Measurements from ENCODE around the gene GALM.
"Not testable (repeated sequence)": the region's sequence is repeated elsewhere in the genome, so short reads cannot be mapped to it uniquely, and the experiment has no call there.

Gene GALM

DNA sequence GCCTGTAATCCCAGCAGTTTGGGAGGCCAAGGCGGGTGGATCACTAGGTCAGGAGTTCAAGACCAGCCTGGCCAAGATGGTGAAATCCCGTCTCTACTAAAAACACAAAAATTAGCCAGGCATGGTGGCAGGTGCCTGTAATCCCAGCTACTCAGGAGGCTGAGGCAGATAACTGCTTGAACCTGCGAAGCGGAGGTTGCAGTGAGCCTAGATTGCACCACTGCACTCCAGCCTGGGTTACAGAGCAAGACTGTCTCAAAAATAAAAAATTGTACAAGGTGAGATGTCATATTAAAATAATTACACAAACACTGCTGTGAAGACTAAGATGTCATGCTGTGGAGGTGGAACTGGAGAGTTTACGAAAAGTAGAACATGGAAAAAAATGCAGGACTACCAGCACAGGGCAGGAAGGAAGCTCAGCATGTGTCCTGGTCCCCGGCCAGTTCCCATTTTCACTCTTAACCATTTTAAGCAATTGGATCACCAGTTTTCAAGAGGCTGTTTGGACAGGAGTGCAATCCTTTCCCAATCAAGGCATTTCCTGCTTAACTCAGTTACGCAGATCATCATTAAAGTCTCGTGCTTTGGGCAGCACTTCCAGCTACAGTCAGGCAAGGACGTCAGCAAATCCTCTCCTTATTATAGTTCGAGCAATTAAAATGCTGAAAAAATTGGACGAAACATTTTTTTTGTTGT lies 71.2 kb downstream of the GALM start:
- H3K36me3 Mint-ChIP-seq (ENCODE audit: low read depth): peaks cover 46% of the 10 kb centered on the region
- H3K9me3 Mint-ChIP-seq; DNase-seq (ENCODE audit: low spot score); H3K4me3 Mint-ChIP-seq; H3K27ac Mint-ChIP-seq; H3K27me3 Mint-ChIP-seq (ENCODE audit: low read depth): not testable (repeated sequence)
- peaks cover 12% of the 10 kb centered on the region for H3K4me1 Mint-ChIP-seq (ENCODE audit: low read depth)

DNA sequence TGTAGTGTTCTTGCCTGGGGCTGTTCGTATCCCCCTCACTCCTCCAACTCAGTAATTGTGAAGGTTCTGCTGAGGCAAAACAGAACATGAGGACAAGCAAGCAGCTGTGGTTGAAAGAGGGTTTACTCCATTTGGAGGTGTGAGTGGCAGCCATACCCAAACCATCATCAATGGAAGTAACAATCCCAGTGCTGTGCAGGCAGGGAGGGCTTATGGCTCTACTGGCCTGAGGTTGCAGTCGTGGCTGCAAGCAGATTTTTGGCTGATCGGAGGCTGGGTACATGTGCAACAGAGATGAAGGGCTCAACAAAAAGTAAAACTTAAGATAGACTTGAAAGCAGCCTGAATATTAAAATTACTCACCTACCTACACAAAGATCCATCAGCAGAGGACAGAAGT lies 72.0 kb downstream of the GALM start:
- H3K36me3 Mint-ChIP-seq (ENCODE audit: low read depth): peaks cover 46% of the 10 kb centered on the region
- no peak overlapping the region for H3K27ac Mint-ChIP-seq

DNA sequence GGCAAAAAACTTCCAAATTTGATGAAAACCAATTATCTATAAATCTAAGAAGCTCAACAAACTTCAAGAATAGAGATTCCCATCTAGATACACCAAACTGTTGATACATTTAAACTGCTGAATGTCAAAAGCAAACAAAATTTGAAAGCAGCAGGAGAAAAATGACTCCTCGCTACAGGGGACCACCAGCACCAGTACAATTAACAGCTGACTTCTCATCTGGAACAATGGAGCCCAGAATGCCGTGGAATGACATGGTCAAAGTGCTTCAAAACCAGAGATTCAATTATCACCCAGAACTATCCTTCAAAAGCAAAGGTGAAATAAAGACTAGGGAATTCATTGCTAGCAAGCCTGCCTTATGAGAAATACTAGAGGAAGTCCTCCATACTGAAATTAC lies 73.6 kb downstream of the GALM start:
- no peak for DNase-seq (ENCODE audit: low spot score)
- Mint-ChIP-seq H3K9me3 (no peaks in the 10 kb centered on the region), H3K27ac (peak overlapping the region; percentile 65), H3K27me3 (ENCODE audit: low read depth) (no peaks in the 10 kb centered on the region), H3K36me3 (ENCODE audit: low read depth) (peaks cover 48% of the 10 kb centered on the region), H3K4me1 (ENCODE audit: low read depth) (peaks cover 14% of the 10 kb centered on the region), H3K4me3 (no peak overlapping the region)

More for the DNA sequence above, 72.0 kb downstream of the GALM start:
- Mint-ChIP-seq H3K9me3 (no peaks in the 10 kb centered on the region), H3K4me1 (ENCODE audit: low read depth) (peaks cover 12% of the 10 kb centered on the region), H3K4me3 (no peak overlapping the region), H3K27me3 (ENCODE audit: low read depth) (no peaks in the 10 kb centered on the region)
- no peak for DNase-seq (ENCODE audit: low spot score)

DNA sequence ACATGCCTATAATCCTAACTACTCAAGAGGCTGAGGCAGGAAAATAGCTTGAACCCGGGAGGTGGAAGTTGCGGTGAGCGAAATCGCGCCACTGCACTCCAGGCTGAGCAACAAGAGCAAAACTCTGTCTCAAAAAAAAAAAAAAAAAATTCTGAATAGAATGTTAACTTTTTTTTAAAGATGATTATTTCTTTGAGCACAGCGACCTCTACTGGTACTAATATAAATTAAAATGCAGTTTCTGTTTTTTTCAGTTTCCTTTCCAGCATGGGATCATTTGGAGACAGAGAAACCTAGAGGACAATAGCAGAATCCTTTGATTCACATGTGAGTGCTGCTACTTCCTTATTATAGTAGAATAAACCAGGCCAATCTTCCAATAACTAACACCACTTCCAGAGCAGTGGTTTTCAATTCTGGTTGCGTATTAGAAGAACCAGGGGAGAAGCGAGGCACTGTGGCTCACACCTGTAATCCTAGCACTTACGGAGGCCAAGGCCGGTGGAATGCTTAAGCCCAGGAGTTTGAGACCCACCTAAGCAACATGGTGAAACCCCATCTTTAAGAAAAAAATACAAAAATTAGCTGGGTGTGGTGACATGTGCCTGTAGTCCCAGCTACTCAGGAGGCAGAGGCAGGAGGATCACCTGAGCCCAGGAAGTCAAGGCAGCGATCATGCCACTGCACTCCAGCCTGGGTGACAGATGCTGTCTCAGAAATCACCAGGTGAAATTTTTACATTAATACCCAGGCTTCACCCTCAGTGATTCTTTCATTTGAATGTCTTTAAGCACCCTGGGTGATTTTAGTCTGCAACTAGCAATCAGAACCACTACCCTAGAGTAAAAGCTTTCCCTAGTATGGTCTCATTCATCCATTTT lies 75.2 kb downstream of the GALM start:
- Mint-ChIP-seq H3K27ac (peak overlapping the region; percentile 45), H3K4me3 (no peak overlapping the region), H3K36me3 (ENCODE audit: low read depth) (peaks cover 55% of the 10 kb centered on the region), H3K27me3 (ENCODE audit: low read depth) (no peaks in the 10 kb centered on the region), H3K9me3 (no peaks in the 10 kb centered on the region), H3K4me1 (ENCODE audit: low read depth) (peaks cover 26% of the 10 kb centered on the region)
- no peak for DNase-seq (ENCODE audit: low spot score)

DNA sequence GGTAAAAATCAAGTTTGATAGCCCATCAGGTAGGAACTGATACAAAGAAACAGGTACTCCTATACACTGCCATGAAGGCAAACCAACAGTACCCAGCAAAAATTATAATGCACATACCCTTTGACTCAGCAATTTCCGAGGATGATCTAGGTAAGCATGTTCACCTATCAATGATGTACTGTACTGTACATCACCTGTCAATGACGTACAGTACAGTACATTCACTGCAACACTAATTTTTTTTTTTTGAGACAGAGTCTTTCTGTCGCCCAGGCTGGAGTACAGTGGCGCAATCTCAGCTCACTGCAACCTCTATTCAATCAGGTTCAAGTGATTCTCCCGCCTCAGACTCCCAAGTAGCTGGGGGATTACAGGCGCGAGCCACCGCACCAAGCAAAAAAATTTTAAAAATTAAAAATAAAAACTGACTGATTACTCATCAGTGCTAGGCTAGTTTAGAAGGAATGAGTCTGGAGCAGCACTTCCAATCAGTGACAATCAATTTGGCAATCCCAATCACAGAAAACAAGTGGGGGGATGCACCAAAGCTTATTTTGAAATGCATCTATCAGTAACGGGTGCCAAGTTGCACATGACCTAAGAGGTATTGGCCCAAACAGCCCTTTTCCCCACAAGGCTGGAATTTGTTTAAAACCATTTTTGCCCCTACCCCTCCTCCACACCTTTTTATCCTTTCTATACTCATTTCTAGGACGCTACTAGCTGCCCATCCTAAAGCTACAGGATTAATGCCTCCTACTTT lies 77.1 kb downstream of the GALM start:
- H3K27me3 Mint-ChIP-seq (ENCODE audit: low read depth): no peaks in the 10 kb centered on the region
- peak overlapping the region; percentile 7 for H3K27ac Mint-ChIP-seq
- H3K4me3 Mint-ChIP-seq: no peak overlapping the region
- H3K9me3 Mint-ChIP-seq: no peaks in the 10 kb centered on the region
- DNase-seq (ENCODE audit: low spot score): no peak
- peaks cover 42% of the 10 kb centered on the region for H3K4me1 Mint-ChIP-seq (ENCODE audit: low read depth)
- H3K36me3 Mint-ChIP-seq (ENCODE audit: low read depth): peaks cover 67% of the 10 kb centered on the region

DNA sequence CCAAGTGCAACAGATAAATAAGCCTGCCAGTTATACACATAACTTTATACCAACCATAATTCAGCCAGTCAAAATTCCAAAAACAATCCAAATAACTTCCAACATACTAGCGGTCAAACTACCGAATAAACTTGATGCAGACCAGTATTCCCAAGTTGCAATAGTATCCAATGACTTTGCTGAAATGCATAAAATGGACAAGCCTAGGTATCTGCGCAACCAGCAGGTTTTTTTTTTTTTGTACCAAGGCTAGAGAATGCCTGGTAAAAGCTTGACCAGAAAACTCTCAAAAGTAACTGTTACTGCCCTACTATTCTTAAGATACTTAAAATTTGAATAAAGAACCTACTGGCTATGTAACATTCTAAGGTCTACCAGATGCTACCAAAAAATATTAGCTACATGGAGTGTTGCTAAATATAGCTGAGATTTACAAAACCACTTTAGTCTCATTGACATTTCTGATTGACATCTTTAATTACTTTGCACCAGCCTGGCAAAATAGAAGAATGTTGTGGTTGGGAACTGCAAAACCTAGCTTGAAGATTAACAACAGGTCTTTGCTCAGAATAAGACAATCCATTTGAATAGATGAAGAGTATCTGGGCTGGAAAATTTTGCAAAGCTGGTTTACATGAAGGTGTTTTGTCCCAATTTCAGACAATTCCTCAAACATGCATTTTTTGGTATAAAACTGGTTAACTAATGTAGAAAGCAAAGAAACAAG lies 77.9 kb downstream of the GALM start:
- H3K4me1 Mint-ChIP-seq (ENCODE audit: low read depth): peaks cover 47% of the 10 kb centered on the region
- H3K36me3 Mint-ChIP-seq (ENCODE audit: low read depth): peaks cover 69% of the 10 kb centered on the region
- H3K27me3 Mint-ChIP-seq (ENCODE audit: low read depth): no peaks in the 10 kb centered on the region

DNA sequence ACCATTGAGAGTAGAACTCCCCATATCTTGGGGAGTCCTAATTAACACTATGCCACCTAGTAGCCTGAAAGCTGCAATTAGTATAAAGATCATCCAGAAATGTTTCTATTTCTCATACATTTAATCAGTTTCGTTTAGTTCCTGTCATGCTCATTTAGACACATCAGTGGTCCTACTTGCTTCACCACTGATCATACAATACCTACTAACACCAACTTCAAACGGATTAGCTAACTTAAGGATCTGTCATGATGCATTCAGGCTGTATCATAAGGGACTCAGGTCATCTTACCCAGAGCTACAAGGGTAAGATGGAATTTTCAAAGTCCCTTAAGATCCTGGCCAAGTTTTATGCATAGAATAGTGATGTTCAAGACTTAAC lies 78.5 kb downstream of the GALM start:
- DNase-seq (ENCODE audit: low spot score): no peak
- Mint-ChIP-seq H3K27ac (no peak overlapping the region), H3K27me3 (ENCODE audit: low read depth) (no peaks in the 10 kb centered on the region), H3K4me1 (ENCODE audit: low read depth) (peaks cover 50% of the 10 kb centered on the region), H3K4me3 (no peak overlapping the region), H3K9me3 (no peaks in the 10 kb centered on the region), H3K36me3 (ENCODE audit: low read depth) (peaks cover 69% of the 10 kb centered on the region)

More for the DNA sequence above, 77.9 kb downstream of the GALM start:
- H3K4me3 Mint-ChIP-seq: no peak overlapping the region
- no peak overlapping the region for H3K27ac Mint-ChIP-seq
- no peak for DNase-seq (ENCODE audit: low spot score)
- no peaks in the 10 kb centered on the region for H3K9me3 Mint-ChIP-seq

DNA sequence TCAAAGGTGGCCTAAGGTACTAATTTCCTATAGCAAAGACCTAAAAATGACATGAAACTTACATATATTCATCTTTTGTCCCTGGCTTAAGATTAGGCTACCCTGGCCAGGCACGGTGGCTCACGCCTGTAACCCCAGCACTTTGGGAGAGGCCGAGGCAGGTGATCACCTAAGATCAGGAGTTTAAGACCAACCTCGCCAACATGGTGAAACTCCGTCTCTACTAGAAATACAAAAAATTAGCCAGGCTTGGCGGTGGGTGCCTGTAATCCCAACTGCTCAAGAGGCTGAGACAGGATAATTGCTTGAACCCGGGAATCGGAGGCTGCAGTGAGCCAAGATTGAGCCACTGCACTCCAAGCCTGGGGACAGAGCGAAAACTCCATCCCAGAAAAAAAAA lies 79.4 kb downstream of the GALM start:
- no peaks in the 10 kb centered on the region for H3K27me3 Mint-ChIP-seq (ENCODE audit: low read depth)
- DNase-seq (ENCODE audit: low spot score): no peak
- H3K9me3 Mint-ChIP-seq: no peaks in the 10 kb centered on the region
- H3K27ac Mint-ChIP-seq: no peak overlapping the region
- no peak overlapping the region for H3K4me3 Mint-ChIP-seq
- H3K4me1 Mint-ChIP-seq (ENCODE audit: low read depth): peaks cover 51% of the 10 kb centered on the region
- H3K36me3 Mint-ChIP-seq (ENCODE audit: low read depth): peaks cover 74% of the 10 kb centered on the region

DNA sequence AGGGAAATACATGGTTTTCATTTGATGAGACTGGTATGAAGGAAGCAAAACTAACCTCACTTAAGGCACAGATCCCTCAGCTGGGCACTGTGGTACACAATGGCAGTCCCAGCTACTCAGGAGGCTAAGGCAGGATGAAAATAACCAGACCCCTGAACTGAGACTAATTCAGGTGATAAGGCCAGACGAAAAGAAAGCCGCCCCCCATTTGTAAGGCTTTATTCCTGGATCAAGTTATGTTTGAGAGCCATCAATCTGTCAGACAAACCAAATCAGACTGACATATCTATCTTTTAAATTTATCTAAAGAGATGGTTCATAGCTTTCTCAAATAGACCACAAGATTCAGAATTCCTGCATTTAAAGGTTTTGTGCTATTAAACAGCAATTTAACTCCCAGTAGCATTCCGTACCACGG lies 81.1 kb downstream of the GALM start:
- H3K4me1 Mint-ChIP-seq (ENCODE audit: low read depth): peaks cover 51% of the 10 kb centered on the region

DNA sequence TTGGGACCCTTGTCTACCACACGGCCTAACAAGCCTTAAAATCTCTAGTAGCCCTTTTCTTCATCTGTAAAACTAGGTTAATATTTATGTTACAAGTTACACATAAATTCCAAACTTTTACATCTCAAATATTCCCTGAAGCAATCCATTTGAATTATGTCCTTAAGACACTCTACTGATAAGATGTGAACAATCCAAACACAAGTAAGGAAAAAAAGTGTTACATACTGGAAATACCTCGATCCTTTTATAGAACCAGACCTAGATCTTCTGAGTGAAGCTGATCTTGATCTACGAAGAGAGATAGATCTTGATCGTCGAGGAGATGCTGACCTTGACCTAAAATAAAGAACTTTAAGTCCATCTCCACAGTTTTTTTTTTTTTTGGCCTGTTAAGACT lies 81.9 kb downstream of the GALM start:
- Mint-ChIP-seq H3K27me3 (ENCODE audit: low read depth) (peaks cover 4% of the 10 kb centered on the region), H3K36me3 (ENCODE audit: low read depth) (peaks cover 75% of the 10 kb centered on the region), H3K27ac (peak overlapping the region; percentile 47), H3K9me3 (no peaks in the 10 kb centered on the region), H3K4me1 (ENCODE audit: low read depth) (peaks cover 56% of the 10 kb centered on the region), H3K4me3 (peak overlapping the region; percentile 79)
- DNase-seq (ENCODE audit: low spot score): no peak

More for the DNA sequence above, 81.1 kb downstream of the GALM start:
- Mint-ChIP-seq H3K9me3 (no peaks in the 10 kb centered on the region), H3K27ac (peak overlapping the region; percentile 47), H3K36me3 (ENCODE audit: low read depth) (peaks cover 78% of the 10 kb centered on the region), H3K4me3 (peak overlapping the region; percentile 79), H3K27me3 (ENCODE audit: low read depth) (peaks cover 4% of the 10 kb centered on the region)
- DNase-seq (ENCODE audit: low spot score): no peak

DNA sequence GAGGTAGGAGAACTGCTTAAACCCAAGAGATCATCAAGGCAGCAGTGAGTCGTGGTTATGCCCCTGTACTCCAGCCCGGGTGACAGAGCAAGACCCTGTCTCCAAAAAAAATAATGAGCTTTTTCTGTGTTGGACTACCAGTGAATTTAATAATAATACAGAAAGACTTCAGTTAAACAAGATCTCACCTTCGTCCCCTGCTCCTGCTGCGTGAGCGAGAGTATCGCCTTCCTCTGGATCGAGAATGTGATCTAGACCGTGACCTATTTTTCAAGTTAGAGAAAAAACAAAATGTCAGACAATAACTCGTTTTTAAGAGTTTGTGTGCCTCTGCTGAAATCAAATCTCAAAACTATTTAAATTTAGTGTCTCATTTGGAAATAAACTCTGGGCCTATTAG lies 82.5 kb downstream of the GALM start:
- Mint-ChIP-seq H3K4me1 (ENCODE audit: low read depth) (peaks cover 56% of the 10 kb centered on the region), H3K36me3 (ENCODE audit: low read depth) (peaks cover 72% of the 10 kb centered on the region), H3K4me3 (peak overlapping the region; percentile 79), H3K27ac (peak overlapping the region; percentile 47), H3K27me3 (ENCODE audit: low read depth) (peaks cover 4% of the 10 kb centered on the region), H3K9me3 (no peaks in the 10 kb centered on the region)
- DNase-seq (ENCODE audit: low spot score): no peak

DNA sequence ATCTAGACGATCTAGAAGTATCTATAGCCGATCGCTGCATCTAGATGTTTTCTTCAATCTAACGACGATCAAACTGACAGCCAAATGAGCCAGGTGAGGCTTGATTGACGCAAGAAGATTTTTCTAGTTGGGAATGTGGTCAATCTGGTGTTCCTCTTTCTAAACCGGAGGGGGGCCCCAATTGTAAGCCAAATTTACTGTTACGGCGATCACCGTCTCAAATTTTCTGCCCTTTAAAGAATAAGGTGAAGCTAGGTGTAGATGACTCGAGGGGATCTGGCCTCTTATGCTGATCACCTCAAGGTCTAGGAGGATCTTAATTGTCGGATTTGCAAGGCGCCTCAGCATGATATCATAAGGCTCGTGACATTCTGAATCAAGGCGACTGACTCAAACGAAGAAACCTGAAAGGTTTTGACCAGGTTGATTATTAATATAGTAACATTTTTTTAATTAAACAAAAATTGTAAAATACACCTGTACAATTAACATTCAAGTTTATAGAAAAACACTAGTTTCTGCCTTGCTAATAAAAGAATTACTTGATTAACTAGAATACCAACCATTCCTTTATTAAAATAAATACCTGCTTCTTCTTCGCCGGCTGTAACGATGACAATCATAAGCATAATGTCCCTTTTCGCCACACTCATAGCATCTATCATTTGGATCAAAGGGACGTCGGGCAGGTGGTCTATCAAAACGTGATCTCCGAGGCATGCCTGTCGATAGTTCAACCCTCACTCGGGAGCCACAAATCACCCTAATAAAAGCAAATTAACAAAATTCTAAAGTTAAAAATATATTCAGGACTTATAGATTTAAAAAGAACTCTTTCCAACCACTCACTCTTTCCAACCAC lies 83.3 kb downstream of the GALM start:
- peaks cover 4% of the 10 kb centered on the region for H3K27me3 Mint-ChIP-seq (ENCODE audit: low read depth)
- no peak for DNase-seq (ENCODE audit: low spot score)
- peaks cover 66% of the 10 kb centered on the region for H3K36me3 Mint-ChIP-seq (ENCODE audit: low read depth)
- H3K27ac Mint-ChIP-seq: peak overlapping the region; percentile 100
- H3K4me1 Mint-ChIP-seq (ENCODE audit: low read depth): peaks cover 60% of the 10 kb centered on the region
- peak overlapping the region; percentile 99 for H3K4me3 Mint-ChIP-seq
- H3K9me3 Mint-ChIP-seq: no peaks in the 10 kb centered on the region
